Body of pancreas (tissue), 4 donors: ENCODE data around the gene ARHGAP32.

Experiments
- POLR2A ChIP-seq, 3 donors: fragments of 450-650 bp; IDR thresholded peaks; one replicate each; pipeline ENCODE4 v1.6.1; 2016; ENCODE audit warnings: antibody characterized with exemption in 3 of 3, mild to moderate bottlenecking in 2 of 3
- TF ChIP-seq, protein P1 (sequence below), 7 experiments: fragments of 450-650 bp in 4 of 7; fragments of 200-600 bp in 3 of 7; sonication (generic) in 3 of 7; IDR thresholded peaks; one replicate each; pipeline ENCODE4 v1.5.1; 2016 to 2019; ENCODE audit warnings: antibody characterized with exemption in 7 of 7

- TF ChIP-seq, protein P1, sequence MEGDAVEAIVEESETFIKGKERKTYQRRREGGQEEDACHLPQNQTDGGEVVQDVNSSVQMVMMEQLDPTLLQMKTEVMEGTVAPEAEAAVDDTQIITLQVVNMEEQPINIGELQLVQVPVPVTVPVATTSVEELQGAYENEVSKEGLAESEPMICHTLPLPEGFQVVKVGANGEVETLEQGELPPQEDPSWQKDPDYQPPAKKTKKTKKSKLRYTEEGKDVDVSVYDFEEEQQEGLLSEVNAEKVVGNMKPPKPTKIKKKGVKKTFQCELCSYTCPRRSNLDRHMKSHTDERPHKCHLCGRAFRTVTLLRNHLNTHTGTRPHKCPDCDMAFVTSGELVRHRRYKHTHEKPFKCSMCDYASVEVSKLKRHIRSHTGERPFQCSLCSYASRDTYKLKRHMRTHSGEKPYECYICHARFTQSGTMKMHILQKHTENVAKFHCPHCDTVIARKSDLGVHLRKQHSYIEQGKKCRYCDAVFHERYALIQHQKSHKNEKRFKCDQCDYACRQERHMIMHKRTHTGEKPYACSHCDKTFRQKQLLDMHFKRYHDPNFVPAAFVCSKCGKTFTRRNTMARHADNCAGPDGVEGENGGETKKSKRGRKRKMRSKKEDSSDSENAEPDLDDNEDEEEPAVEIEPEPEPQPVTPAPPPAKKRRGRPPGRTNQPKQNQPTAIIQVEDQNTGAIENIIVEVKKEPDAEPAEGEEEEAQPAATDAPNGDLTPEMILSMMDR (IDR thresholded peaks at IDR 0.05), result no peak
- no peak for TF ChIP-seq POLR2A (IDR thresholded peaks at IDR 0.05)
Observed at GRCh38 chr11:129075757-129076156, 116.4 kb downstream of the ARHGAP32 start.
